GM19043 (cell line): ENCODE results near the gene REN.

Experiments
- ATAC-seq: cut with Tn5 transposase; IDR thresholded peaks from one replicate; pipeline ENCODE4 v1.9.1; 2021; ENCODE audit warnings: low read depth; ENCODE audit not compliant: unreplicated experiment

Gene REN

GRCh38 chr1:204155881-204156280 is 10.3 kb downstream of the REN start:
- no peak for ATAC-seq

- no peak for ATAC-seq
Measured at GRCh38 chr1:204154568-204155255, 11.4 kb downstream of the REN start.

GRCh38 chr1:204153667-204154066 is 12.5 kb downstream of the REN start:
- ATAC-seq, result no peak

DNA sequence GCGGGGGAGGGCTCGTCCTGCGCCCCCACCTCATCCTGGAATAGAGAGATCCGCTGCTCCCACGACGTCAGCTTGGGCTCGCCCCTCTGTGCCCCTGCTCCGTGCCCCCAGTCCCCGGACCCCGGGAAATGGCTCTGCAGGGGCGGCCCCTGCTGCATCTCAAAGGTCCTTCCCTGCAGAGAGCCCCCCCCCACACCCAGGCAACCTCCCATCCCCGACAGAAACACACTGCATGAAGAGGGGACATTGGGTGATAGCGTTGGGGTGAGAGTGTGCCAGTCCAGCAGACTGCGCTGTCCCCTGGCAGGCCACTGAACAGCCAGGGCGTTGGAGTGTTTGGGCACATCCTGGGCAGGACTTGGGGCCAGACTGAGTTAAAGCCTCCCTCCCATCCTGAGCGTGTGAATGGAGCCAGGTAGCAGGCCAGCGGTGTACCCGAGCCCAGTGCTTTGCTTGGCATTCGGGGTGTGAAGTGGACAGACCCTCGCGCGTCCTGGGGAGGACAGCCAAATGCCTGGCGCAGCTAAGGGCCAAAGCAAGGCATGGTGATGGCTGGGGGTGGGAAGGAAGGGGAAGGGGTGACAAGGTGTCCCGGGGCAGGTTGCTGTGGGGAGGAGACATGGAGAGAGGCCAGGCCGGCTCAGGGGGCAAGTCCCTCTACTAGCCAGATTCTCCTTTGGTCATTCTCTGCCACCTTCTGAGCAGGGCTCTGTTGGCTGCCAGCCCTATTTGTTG is 13.7 kb downstream of the REN start:
- ATAC-seq, result no peak

DNA sequence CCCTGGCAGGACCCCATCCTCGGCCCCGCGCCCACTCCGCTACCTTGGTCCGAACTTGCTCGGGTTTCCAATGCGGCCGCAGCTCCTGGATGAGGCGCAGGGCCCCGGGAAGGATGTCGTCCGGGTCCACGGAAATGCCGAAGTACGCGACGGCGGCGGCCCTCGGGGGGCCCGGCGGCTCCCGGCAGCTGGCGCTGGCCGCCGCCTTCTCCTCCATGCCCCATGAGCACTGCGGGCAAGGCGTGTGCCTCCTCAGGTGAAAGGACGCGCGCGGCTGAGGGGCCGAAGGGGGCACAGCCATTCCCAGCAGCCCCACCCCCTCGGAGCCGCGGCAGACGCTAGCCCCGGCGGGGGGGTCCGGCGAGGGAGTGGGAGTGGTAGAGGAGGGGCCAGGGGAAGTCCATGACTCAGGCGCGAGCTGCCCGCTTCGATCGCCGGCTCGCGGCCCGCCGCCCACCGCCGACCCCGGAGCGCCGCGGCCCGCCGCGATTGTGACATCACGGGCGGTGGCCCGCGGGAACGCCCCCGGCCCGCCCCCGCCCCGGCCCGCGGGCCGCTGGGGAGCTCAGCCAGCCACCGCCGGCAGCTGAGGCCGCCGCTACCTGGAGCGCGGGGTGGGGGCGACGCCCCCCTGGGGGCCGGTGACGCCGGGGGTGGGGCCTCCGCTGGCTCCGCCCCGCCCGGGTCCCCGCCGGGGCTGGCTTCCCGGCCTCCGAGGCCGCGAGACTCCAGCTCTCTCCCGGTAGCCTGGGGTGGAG is 14.4 kb downstream of the REN start, which contains the start of gene ETNK2:
ETNK2 (minus strand) TSS at position 493 of the 758 bp plus-strand sequence; CDS start at position 301, 192 bp downstream.
- ATAC-seq, result no peak

DNA sequence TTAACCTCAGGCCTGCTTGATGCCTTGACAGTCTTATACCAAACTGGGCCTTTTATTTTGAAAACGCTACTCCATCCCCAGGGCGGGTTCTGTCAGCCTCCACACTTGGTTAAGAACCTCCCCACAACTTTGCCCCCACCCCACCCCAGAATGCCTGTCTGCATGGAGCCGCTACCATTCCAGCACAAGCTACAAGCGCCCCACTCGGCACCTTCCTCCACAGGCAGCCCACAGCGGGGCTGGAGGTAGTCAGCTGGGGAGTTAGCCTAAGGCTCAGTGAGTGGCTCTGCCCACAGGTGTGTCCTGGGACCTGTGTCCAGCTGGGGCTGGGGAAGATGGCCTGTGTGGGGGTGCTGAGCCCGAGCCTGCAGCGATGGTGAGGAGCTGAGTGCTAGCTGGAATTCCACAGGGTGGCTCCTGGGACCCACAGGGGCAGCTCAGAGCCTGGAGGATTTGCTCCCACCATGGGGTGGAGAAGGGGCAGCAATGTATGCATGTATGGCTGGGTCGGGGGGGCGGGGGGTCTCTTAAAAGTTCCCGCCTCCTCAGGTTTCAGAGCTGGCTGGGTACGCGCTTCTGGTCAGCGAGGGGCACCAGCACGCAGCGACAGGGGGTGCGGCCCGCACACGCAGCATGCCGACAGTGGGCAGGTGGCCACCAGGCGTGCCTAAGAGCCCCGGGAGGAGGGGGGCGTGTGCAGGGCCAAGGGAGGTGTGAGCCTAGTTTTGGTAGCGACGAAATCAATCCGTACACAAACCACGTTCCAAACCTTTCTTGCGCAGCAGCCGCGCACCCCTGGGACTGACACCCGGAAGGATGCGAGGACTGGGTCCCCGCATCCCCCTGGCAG is 15.2 kb downstream of the REN start:
- ATAC-seq, result no peak

- no peak for ATAC-seq
Measured at GRCh38 chr1:204149635-204150565, 16.2 kb downstream of the REN start.

DNA sequence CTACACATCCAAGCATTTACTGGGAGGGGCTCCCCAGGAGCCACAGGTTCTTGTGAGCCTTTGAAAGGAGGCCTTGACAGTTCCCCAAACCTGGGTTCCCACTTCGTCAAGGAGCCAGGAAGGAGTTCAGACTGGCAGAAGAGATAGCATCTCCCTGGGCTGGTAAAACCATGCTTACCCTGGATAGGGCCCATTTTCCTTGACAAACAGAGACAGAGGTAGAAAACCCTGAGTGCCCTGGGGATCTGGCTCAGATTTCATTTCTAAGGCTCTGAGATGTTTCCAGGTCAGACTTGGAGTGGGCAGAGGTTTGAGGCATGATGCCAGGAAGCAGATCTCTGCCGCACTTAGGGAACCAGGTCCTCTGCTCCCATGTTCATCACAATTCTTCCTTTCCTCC is 17.0 kb downstream of the REN start:
- no peak for ATAC-seq

GRCh38 chr1:204147406-204148383 is 18.4 kb downstream of the REN start:
- ATAC-seq, result no peak

- no peak for ATAC-seq
Measured at GRCh38 chr1:204146965-204147364, 19.2 kb downstream of the REN start.

DNA sequence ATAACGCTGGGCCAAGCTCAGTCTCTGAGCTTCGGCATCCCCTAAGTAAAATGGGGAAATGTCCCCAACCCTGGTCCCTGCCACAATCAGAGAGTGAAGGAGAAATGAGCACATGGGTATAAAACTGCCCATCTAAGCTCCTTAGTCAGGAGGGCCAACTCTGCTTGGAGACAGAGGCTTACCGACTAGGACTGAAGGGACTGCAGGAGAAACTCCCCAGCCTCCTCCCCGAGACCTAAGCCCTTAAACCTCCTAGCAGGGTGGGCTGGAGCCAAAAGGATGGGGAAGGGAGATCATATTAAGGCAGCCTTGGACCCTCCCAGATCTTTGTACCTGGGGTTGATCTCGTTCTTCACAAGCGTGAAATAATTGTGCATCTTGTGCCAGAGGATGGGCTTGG is 19.8 kb downstream of the REN start:
- no peak for ATAC-seq

DNA sequence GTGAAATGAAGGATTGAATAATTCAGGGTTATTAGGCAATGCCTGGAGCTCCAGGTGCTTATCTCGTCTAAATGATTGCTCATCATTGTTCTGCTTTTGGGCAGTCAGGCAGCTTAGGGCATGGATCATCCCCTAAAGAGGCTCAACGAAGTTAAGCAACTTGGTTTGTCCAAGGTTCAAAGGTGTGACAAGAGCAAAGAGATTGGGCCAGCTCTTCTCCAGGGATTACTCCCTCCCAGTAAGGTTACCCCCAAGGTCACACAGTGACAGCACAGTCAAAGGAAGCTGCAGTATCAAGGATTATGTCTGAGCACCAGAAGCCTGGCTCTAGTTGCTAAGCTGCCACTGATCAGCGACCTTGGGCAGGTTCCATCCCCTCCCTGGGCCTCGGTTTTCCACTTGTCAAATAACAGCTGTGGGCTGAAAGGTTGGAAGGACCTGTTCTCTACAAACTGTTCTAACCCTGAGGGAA is 21.1 kb downstream of the REN start:
- no peak for ATAC-seq

DNA sequence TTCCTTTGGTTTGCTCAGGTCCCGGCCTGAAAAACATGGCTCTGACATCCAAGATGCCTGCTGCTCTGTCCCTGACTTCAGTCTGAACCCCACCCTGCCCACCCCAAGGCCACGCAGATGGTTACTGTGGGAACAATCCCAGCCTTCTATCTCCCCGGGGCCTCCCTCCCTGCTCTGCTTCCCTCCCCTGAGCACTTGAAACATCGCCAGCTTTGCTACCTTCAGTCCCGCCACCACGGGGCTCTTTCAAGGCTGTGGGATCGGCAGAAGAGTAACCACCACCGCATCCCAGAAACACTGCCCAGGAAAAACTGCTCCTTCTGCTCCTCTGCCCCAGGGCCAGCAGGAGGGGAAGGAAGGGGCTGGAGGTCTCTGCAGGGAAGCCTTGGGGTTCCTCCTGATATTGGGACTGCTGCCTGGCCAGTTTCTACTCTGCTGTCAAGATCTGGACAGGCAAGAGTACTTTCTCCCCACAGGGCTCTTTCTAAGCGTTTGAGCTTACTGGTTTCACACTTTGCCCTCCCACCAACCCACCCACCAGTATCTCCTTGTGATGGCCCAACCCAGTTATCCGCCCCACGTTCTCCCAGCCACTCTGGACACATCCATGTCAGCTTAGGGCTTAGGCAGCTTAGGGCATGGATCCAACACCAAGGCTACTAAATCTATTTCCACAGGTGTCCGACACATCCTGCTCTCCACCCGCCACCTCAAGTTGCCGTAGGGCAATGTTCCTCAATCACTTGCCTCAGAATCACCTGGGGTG is 22.7 kb downstream of the REN start:
- no peak for ATAC-seq

GRCh38 chr1:204142032-204142974 is 23.8 kb downstream of the REN start:
- no peak for ATAC-seq

GRCh38 chr1:204141131-204141530 is 25.0 kb downstream of the REN start:
- ATAC-seq, result no peak

DNA sequence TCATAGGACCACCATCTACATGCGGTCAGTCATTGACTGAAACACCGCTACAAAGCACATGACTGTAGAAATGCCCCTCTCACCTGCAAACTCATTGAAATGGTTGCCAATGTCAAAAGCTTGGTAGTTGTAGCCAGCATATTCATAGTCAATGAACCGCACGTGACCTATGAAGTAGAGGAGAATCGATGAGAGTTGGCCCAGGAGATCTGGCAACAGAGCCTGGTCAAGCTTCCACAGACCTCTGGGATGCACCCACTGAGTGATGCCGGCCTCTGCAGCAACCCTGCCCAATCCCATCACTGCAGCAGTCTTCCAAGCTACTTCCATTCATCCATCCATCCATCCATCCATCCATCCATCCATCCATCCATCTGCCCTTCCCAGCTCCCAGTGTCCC is 26.2 kb downstream of the REN start:
- ATAC-seq, result no peak
